Adrenal gland (tissue), 12 donors: ENCODE data around the gene RNPEP. TPM values are rescaled to one million over a fixed set of nuclear protein-coding genes. Genes with fewer than 3 reads are reported as not detected.
"Not testable (repeated sequence)": the region's sequence is repeated elsewhere in the genome, so short reads cannot be mapped to it uniquely, and the experiment has no call there.

ENCODE experiments used
- DNase-seq, 7 donors: peaks; one replicate each; pipeline ENCODE4 v3.0.0-alpha.2; 2019 to 2020
- H3K27ac ChIP-seq, 5 donors: fragments of 200-600 bp; sonication (generic) in 4 of 5; 1 replicate in 3 of 5; 2 replicates in 2 of 5; pipeline versions ENCODE4 v1.5.1 to v1.8.0; 2016 to 2020; ENCODE audit warnings: mild to moderate bottlenecking in 1 of 5
- H3K27me3 ChIP-seq: fragments of 200-600 bp; 2 replicates; pipeline ENCODE4 v1.8.0; 2021
- H3K36me3 ChIP-seq, 2 donors: fragments of 200-600 bp; replicated peaks in 1 of 2; 1 replicate in 1 of 2; 2 replicates in 1 of 2; pipeline versions ENCODE4 v1.5.1 to v1.8.0; 2018 to 2022
- H3K4me1 ChIP-seq, 2 donors: fragments of 200-600 bp; replicated peaks in 1 of 2; 1 replicate in 1 of 2; 2 replicates in 1 of 2; pipeline versions ENCODE4 v1.5.1 to v1.8.0; 2018 to 2021
- H3K4me3 ChIP-seq, 4 donors: fragments of 200-600 bp; sonication (generic) in 3 of 4; one replicate each; pipeline ENCODE4 v1.5.1; 2016 to 2018
- H3K9me3 ChIP-seq, 3 donors: fragments of 200-600 bp; sonication (generic) in 1 of 3; replicated peaks in 1 of 3; 1 replicate in 2 of 3; 2 replicates in 1 of 3; pipeline versions ENCODE4 v1.5.1 to v1.8.0; 2016 to 2021
- POLR2A ChIP-seq, 2 donors: fragments of 450-650 bp; IDR thresholded peaks; one replicate each; pipeline ENCODE4 v1.6.1; 2017; ENCODE audit warnings: antibody characterized with exemption in 2 of 2, mild to moderate bottlenecking in 2 of 2, moderate library complexity in 1 of 2
- WGBS, 4 donors: extraction: QIAGEN DNeasy Blood & Tissue Kit in 2 of 4; methylation state at CpG; one replicate each; pipeline versions ENCODE4 v1.1.5 to v1.1.7; 2013 to 2017; 5-methylcytosine and 5-hydroxymethylcytosine counted together
- intact Hi-C, 2 donors: fragments of 100-400 bp; cut with DNase I; formaldehyde crosslinking; loops; one replicate each; pipeline versions ENCODE4 v1.14.1 to v1.15.0; 2022 to 2023
- microRNA-seq, 3 donors: library from miRNA; unstranded; fragments of <30 nt; microRNA quantifications; one replicate each; pipeline ENCODE4, GENCODE V29; 2017 to 2020
- polyA plus RNA-seq, 3 donors: library from polyadenylated mRNA; stranded (reverse); fragments of 200-250 nt in 2 of 3; fragments of 350-450 nt in 1 of 3; fragmentation: Illumina TruSeq in 1 of 3; extraction: RNeasy Lipid Tissue Mini Kit (QIAGEN cat#74804) in 1 of 3; gene quantifications; one replicate each; pipeline ENCODE4 v1.2.3, GENCODE V29; 2013 to 2014
- small RNA-seq, 2 donors: library from RNA; depleted of rRNA; stranded (forward); fragments of <200 nt; gene quantifications; one replicate each; pipeline ENCODE3, GENCODE V24; 2016
- total RNA-seq, 9 donors: library from RNA; depleted of rRNA in 4 of 9; stranded (reverse); fragments of >200 nt in 4 of 9; fragments of 120-200 nt in 1 of 9; fragmentation: NEBNext Ultra II Directional in 1 of 9; extraction: Animal tissue kit (Norgen Biotek cat#: 25700) in 1 of 9; gene quantifications; one replicate each; pipeline versions ENCODE4 v1.1.0 to v1.2.4, GENCODE V29; 2013 to 2023
- TF ChIP-seq, protein P1 (sequence below), 6 experiments: fragments of 450-650 bp in 4 of 6; fragments of 200-600 bp in 2 of 6; sonication (generic) in 1 of 6; IDR thresholded peaks; 1 replicate in 5 of 6; 2 replicates in 1 of 6; pipeline versions ENCODE4 v1.5.1 to v1.8.0; 2016 to 2021; ENCODE audit warnings: antibody characterized with exemption in 6 of 6, mild to moderate bottlenecking in 2 of 6, moderate library complexity in 1 of 6
- donor health status: healthy with polysubstance abuse.
- donor health status: Bipolar disorder and iron deficiency.
- donor health status: DM: yes; HTN: yes; CAD: no.
- donor health status: DM: no; HTN: no; CAD: no.
- donor health status: DM: no; HTN: no; CAD: no.
- donor health status: DM: yes; HTN: yes; CAD: no.

The RNPEP gene
- total and polyA plus RNA-seq, 12 donors: 28.9 to 99.6 (median 62.2) TPM

DNA sequence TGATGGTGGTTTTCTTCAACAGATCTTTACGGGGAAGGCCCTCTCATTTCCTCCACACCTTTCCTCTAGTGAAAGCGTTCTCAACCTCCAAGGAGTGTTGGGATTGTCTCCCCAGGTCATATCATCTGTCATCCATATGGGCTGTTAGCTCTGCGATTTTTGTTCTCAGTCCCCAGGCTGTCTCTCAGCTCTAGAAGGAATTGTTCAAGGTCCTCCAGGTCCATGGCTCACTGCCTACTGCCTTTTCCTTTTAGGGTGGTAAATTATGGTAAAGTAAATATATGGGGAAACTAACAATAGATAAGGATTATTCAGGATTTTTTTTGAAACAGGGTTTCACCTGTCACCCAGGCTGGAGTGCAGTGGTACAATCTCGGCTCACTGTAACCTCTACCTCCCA, 65.5 kb downstream of the RNPEP start:
- WGBS, 4 donors: 74 to 89% (median 80%) methylated on average over 4 of the region's 4 CpGs
- H3K4me1 ChIP-seq: no peaks in the 10 kb centered on the region
- intact Hi-C loops: no loop called here
- no peaks in the 10 kb centered on the region for H3K9me3 ChIP-seq
- no peaks in the 10 kb centered on the region for H3K36me3 ChIP-seq
- no peak overlapping the region for H3K4me3 ChIP-seq
- no peak for DNase-seq
- no peak for TF ChIP-seq POLR2A (IDR thresholded peaks at IDR 0.05)
- TF ChIP-seq, protein P1, sequence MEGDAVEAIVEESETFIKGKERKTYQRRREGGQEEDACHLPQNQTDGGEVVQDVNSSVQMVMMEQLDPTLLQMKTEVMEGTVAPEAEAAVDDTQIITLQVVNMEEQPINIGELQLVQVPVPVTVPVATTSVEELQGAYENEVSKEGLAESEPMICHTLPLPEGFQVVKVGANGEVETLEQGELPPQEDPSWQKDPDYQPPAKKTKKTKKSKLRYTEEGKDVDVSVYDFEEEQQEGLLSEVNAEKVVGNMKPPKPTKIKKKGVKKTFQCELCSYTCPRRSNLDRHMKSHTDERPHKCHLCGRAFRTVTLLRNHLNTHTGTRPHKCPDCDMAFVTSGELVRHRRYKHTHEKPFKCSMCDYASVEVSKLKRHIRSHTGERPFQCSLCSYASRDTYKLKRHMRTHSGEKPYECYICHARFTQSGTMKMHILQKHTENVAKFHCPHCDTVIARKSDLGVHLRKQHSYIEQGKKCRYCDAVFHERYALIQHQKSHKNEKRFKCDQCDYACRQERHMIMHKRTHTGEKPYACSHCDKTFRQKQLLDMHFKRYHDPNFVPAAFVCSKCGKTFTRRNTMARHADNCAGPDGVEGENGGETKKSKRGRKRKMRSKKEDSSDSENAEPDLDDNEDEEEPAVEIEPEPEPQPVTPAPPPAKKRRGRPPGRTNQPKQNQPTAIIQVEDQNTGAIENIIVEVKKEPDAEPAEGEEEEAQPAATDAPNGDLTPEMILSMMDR (IDR thresholded peaks at IDR 0.05): no peak
- H3K27ac ChIP-seq: no peak overlapping the region
- no peaks in the 10 kb centered on the region for H3K27me3 ChIP-seq

DNA sequence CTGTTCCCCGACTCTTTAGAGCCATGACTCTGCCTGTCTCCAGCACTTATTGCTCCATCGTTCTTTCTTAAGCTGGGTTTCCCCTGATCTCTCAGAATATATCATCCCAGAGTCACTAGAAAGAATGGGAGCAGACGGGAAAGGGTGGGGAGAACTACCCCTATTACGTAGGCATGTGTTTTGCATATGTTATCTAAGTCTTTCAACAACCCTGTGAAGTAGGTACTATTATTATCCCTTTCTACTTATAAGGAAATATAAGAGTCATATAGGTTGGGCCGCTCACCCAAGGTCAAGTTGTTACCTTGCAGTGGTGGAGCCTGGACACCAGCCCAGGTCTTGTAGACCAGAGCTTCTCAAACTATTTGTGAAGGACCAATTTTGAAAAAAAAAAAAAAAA, 66.7 kb downstream of the RNPEP start:
- DNase-seq: no peak
- intact Hi-C loops: no loop called here
- TF ChIP-seq POLR2A (IDR thresholded peaks at IDR 0.05): no peak
- TF ChIP-seq, protein P1 (IDR thresholded peaks at IDR 0.05): no peak

GRCh38 chr1:202054094-202054493, 71.6 kb downstream of the RNPEP start:
- no peak overlapping the region for H3K27ac ChIP-seq
- intact Hi-C loops: no loop called here
- H3K4me3 ChIP-seq: no peak overlapping the region
- H3K27me3 ChIP-seq: no peaks in the 10 kb centered on the region
- 88 to 92% (median 89%) methylated on average over 7 of the region's 7 CpGs for WGBS, 4 donors
- H3K9me3 ChIP-seq: no peaks in the 10 kb centered on the region
- no peak for DNase-seq
- no peaks in the 10 kb centered on the region for H3K4me1 ChIP-seq
- no peaks in the 10 kb centered on the region for H3K36me3 ChIP-seq
- TF ChIP-seq, protein P1 (IDR thresholded peaks at IDR 0.05): no peak
- TF ChIP-seq POLR2A (IDR thresholded peaks at IDR 0.05): no peak

More for the DNA sequence above, 66.7 kb downstream of the RNPEP start:
- Histone ChIP-seq H3K27ac (no peak overlapping the region), H3K4me3 (no peak overlapping the region), H3K9me3 (no peaks in the 10 kb centered on the region), H3K4me1 (no peaks in the 10 kb centered on the region), H3K27me3 (no peaks in the 10 kb centered on the region), H3K36me3 (no peaks in the 10 kb centered on the region)
- 51 to 62% (median 62%) methylated on average over 5 of the region's 5 CpGs for WGBS, 4 donors

GRCh38 chr1:202054673-202055072, 72.2 kb downstream of the RNPEP start:
- H3K27me3 ChIP-seq, H3K36me3 ChIP-seq, DNase-seq, intact Hi-C loops, H3K9me3 ChIP-seq, H3K27ac ChIP-seq, H3K4me1 ChIP-seq, H3K4me3 ChIP-seq: not testable (repeated sequence)
- 76 to 89% (median 83%) methylated on average over 4 of the region's 4 CpGs for WGBS, 4 donors

Small RNA genes lying within 50 kb of the gene (microRNA-seq; reads per million reads assigned to microRNA genes)
- gene MIR6740: 0 to 0.57 (median 0) reads per million in 3 donors

Small RNA genes lying within 50 kb of the gene (small RNA-seq; reads per million reads assigned to genes)
- gene AL691482.1 (0 reads per million in 2 donors), gene AL691482.2 (0 reads per million in 2 donors), gene MIR6740 (0 reads per million in 2 donors), gene RF00156 (0 reads per million in 2 donors)

Other genes starting within 250 kb of the RNPEP start
- gene IPO9, start 153.5 kb upstream of the RNPEP start, total RNA-seq: 10 to 100 TPM; 13.6 to 45.2 (median 28.0) TPM
- 10 to 100 TPM; 23.6 to 34.4 (median 29.1) TPM for gene IPO9, start 153.5 kb upstream of the RNPEP start, polyA plus RNA-seq
- gene SHISA4, start 93.8 kb upstream of the RNPEP start, total RNA-seq: 100 to 1,000 TPM in 4 of 9 donors, 10 to 100 TPM in 5; 32.9 to 221 (median 95.1) TPM
- gene SHISA4, start 93.8 kb upstream of the RNPEP start, polyA plus RNA-seq: 10 to 100 TPM; 49.7 to 62.8 (median 51.0) TPM
- 100 to 1,000 TPM in 2 of 9 donors, 10 to 100 TPM in 5, 1 to 10 TPM in 2; 1.3 to 171 (median 67.6) TPM for gene LMOD1, start 36.1 kb upstream of the RNPEP start, total RNA-seq
- 100 to 1,000 TPM in 2 of 3 donors, 10 to 100 TPM in 1; 26.9 to 131 (median 108) TPM for gene LMOD1, start 36.1 kb upstream of the RNPEP start, polyA plus RNA-seq
- gene TIMM17A, start 27.1 kb upstream of the RNPEP start, total RNA-seq: 100 to 1,000 TPM in 2 of 9 donors, 10 to 100 TPM in 7; 26.3 to 178 (median 49.7) TPM
- gene TIMM17A, start 27.1 kb upstream of the RNPEP start, polyA plus RNA-seq: 100 to 1,000 TPM in 1 of 3 donors, 10 to 100 TPM in 2; 28.0 to 172 (median 42.7) TPM
- gene ELF3, start 27.9 kb downstream of the RNPEP start, total RNA-seq: under 1 TPM in 7 of 9 donors, not detected in 2; 0.06 to 0.51 (median 0.41) TPM
- gene ELF3, start 27.9 kb downstream of the RNPEP start, polyA plus RNA-seq: 1 to 10 TPM in 2 of 3 donors, not detected in 1; 1.0 to 1.4 TPM
- gene GPR37L1, start 140.3 kb downstream of the RNPEP start, total RNA-seq: under 1 TPM in 8 of 9 donors, not detected in 1; under 0.01 to 0.49 (median 0.28) TPM
- under 1 TPM; 0.02 to 0.24 (median 0.13) TPM for gene GPR37L1, start 140.3 kb downstream of the RNPEP start, polyA plus RNA-seq
- 100 to 1,000 TPM in 1 of 9 donors, 10 to 100 TPM in 8; 34.3 to 115 (median 58.6) TPM for gene ARL8A, start 162.1 kb downstream of the RNPEP start, total RNA-seq
- gene ARL8A, start 162.1 kb downstream of the RNPEP start, polyA plus RNA-seq: 10 to 100 TPM; 26.4 to 71.2 (median 28.6) TPM
- 10 to 100 TPM in 6 of 9 donors, 1 to 10 TPM in 3; 2.5 to 41.6 (median 19.3) TPM for gene PTPN7, start 178.0 kb downstream of the RNPEP start, total RNA-seq
- gene PTPN7, start 178.0 kb downstream of the RNPEP start, polyA plus RNA-seq: 10 to 100 TPM; 13.4 to 45.4 (median 15.0) TPM
- under 1 TPM in 7 of 9 donors, not detected in 2; 0.06 to 0.54 (median 0.14) TPM for gene LGR6, start 211.2 kb downstream of the RNPEP start, total RNA-seq
- gene LGR6, start 211.2 kb downstream of the RNPEP start, polyA plus RNA-seq: 1 to 10 TPM in 1 of 3 donors, under 1 TPM in 1, not detected in 1; 0.48 to 1.0 TPM